NCI-H2227 (cell line): ENCODE results near the gene ATXN1.
"Not testable (repeated sequence)": the region's sequence is repeated elsewhere in the genome, so short reads cannot be mapped to it uniquely, and the experiment has no call there.

ENCODE experiments used
- DNase-seq: peaks from one replicate; lab custom pipeline; 2025; ENCODE audit not compliant: unreplicated experiment; lab: John Stamatoyannopoulos, UW

The ATXN1 gene

DNA sequence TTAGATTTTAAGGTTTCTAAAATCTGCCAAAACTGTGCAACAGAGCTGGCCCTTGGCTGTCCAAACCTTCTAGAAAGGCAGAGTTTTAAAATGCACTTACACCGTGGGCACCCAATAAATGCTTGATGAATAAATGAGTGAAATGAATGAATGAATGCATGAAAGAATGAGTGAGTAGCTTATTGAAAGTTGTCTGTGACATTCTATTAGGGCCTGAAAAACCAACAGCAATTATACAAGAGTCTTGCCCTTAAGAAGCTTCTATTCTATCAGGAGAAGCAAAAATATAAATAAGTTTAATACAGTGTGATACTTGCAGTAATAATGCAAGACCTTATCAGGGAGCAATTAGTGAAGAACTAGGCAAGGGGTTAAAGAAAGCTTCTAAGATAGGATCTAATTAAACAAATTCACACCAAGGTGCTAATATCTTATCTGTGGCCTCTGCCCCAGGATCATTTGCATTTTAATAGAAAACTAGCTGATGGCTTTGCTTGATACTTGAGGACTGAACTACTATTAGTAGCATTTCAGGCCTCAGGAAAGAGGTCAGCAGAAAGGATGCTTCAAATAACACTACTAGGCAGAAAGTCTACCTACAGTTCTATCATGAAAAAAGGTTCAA lies 292.2 kb downstream of the ATXN1 start:
- no peak for DNase-seq

GRCh38 chr6:16466800-16467553 lies 294.3 kb downstream of the ATXN1 start:
- DNase-seq: no peak

DNA sequence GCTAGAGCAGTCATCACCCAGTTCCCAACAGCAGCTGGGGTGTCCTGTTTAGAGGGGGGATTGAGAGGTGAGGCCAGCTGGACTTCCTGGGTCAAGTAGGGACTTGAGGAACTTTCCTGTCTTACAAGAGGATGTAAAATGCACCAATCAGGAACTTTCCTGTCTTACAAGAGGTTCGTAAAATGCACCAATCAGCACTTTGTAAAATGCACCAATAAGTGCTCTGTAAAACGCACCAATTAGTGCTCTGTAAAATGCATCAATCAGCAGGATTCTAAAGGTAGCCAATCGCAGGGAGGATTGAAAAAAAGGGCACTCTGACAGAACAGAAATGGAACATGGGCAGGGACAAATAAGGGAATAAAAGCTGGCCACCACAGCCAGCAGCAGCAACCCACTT lies 297.2 kb downstream of the ATXN1 start:
- DNase-seq: no peak

GRCh38 chr6:16463246-16463645 lies 298.0 kb downstream of the ATXN1 start:
- DNase-seq: not testable (repeated sequence)

- DNase-seq: no peak
Measured at GRCh38 chr6:16461491-16461890, 299.8 kb downstream of the ATXN1 start.

DNA sequence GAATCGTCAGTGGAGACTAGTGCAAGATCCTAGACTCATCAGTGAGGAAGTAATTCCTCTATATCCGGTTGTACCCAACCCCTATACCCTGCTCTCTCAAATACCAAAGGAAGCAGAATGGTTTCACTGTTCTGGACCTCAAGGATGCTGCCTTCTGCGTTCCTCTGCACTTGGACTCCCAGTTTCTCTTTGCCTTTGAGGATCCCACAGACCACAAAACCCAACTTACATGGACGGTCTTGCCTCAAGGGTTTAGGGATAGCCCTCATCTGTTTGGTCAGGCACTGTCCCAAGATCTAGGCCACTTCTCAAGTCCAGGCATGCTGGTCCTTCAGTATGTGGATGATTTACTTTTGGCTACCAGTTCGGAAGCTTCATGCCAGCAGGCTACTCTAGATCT lies 301.8 kb downstream of the ATXN1 start:
- DNase-seq: not testable (repeated sequence)

DNA sequence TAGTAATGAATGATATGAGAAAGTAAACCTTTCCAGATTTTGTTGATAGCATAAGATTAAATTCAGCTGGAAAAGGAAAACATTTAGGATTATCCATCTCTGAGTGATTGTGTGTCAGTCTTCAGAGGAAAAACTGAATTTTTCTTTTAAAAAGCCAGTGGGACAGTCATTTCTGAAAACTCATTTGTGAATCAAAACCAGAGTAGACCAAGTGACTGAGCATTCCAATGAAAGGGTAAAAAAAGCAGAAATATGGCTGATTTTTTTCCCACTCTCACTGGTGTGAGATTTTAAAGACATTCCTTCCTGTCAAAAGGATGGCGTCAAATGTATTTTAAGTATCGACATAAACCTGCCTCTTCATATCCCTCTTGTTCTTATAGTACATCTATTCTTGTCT lies 308.9 kb downstream of the ATXN1 start:
- DNase-seq: no peak

- no peak for DNase-seq
Measured at GRCh38 chr6:16450821-16451220, 310.4 kb downstream of the ATXN1 start.

GRCh38 chr6:16450285-16450684 lies 311.0 kb downstream of the ATXN1 start:
- no peak for DNase-seq

DNA sequence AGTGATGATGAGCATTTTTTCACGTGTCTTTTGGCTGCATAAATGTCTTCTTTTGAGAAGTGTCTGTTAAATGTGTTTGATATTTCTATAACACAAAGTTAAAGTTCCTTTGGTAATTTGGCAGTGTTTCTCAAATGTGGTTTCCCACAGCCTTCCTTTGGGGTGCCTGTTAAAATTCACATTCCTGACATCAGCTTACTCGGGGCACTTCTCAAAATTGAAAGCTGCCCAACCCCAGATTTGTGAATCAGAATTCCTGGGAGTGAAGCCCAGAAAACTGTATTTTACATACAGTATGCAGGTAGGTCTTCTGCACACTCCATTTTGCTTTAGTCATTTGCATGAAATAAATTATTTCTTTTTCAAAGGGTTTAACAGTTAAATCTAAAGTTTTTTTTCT lies 315.0 kb downstream of the ATXN1 start:
- no peak for DNase-seq

DNA sequence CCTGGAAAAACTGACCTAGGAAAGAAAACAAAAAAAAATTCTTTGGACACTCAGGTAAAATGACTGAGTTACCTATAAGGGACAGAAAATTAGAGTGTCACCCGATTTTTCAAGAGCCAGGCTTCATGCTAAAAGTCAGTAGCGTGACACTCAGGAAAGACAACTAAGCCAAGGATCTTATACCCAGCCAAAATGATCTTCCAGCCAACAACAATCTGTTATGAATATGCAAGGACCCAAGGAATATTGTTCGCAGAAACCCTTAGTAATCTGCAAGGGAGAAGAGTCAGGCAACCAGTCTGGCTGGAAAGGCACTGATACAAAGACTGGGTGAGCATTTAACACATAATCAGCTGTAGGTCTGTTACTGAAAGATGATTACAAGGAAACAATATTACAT lies 319.2 kb downstream of the ATXN1 start:
- no peak for DNase-seq

DNA sequence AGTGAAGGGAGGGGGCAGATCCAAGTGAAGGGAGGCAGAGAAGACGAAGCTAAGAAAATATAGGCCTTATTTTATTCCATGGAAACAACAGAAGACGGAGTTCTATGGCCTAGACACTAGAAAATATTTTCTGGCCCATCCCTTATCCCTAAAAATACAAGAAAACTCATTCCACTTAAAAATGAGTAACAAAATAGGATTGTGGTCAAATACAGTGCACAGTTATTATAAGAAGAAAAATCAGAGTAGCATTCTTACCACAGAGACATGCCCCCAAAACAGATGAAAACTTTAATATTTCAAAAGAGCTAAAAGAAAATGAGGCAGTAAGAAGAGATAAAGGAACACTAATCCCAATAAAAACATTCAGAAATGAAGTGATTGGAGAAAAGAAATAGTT lies 320.0 kb downstream of the ATXN1 start:
- no peak for DNase-seq

DNA sequence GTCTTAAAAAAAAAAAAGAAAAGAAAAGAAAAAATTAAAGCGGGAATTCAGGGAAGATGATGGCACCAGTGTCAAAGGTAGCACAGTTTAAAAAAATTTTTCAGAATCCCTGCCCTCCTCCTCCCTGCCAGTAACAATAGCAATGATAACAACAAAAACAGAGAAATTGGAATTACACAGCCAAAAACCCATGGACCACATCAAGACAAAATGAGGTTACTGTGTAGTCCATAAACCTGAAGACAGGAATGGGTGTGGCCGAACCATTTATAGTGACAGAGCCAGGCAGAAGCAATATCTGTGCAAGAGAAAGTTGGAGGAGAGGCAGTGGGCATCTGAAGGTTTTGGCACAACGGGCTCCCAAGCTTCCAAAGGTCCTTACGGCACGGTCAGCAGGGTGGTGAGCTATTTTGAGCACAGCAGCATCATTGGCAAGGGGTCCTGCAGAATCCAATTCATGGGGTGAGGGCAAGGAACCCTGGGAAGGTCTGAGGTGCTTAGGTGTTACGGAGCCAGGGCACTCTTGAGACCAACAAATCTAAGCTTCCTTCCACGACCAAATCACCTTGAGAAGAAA lies 320.5 kb downstream of the ATXN1 start:
- DNase-seq: no peak

- no peak for DNase-seq
Measured at GRCh38 chr6:16438718-16439591, 322.3 kb downstream of the ATXN1 start.

- DNase-seq: no peak
Measured at GRCh38 chr6:16437984-16438383, 323.3 kb downstream of the ATXN1 start.

GRCh38 chr6:16437095-16437494 lies 324.2 kb downstream of the ATXN1 start:
- no peak for DNase-seq

- no peak for DNase-seq
Measured at GRCh38 chr6:16436550-16436949, 324.7 kb downstream of the ATXN1 start.

GRCh38 chr6:16434885-16435284 lies 326.4 kb downstream of the ATXN1 start:
- no peak for DNase-seq

DNA sequence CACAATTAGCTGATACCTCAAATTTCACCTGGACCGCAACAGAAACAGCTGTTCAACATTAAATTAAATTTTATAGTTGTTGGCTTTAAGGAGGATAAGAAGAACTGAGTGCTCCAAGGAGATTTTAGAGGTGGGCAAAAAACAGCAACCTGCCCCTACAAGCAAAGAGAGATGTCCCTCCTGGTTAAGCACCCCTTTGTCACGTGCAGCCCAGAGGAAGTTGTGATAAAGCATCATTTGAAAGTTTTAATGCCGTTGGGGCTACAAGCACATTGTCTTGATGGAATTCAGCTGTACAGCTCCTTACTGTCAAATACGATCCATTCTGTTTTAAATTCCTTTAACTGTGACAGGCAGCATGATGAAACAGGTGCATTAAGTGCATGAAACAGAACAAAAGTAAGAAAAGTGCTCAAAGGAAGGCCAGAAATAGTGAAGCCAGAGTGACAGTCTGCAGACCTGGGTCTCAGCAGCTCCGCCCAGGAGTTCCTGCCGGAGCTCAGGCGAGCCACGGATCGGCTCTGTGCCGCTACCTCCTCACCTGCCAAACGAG lies 327.8 kb downstream of the ATXN1 start:
- DNase-seq: no peak

- DNase-seq: no peak
Measured at GRCh38 chr6:16432075-16433032, 328.9 kb downstream of the ATXN1 start.
